ENCODE results near the gene PUDP.

DNA sequence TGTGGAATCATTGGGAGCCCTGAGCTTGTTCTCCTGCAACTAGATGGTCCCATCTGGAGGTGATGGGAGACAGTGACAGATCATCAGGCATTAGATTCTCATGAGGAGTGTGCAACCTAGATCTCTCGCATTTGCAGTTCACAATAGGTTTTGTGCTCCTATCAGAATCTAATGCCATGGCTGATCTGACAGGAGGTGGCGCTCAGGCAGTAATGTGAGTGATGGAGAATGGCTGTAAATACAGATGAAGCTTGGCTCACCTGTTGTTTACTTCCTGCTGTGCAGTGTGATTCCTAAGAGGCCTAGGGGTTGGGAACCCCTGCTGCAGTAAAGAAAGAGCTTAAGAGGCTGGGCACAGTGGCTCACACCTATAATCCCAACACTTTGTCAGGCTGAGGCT is 42.2 kb upstream of the PUDP start:
- TF ChIP-seq CTCF (IDR thresholded peaks at IDR 0.05; ENCODE audit: poor library complexity, severe bottlenecking) (no peak), EP300 (conservative IDR thresholded peaks at IDR 0.05; ENCODE audit: poor library complexity, severe bottlenecking) (no peak), RAD21 (conservative IDR thresholded peaks at IDR 0.05) (no peak)

Measured in neural cell (in vitro differentiated cells).